Stimulated activated CD4-positive, alpha-beta T cell treated with anti-CD3 and anti-CD28 coated beads, Interleukin-15, amount 100 ng/mL, for 24 hours (primary cell): ENCODE data around the gene MACF1.
"Not testable (repeated sequence)": the region's sequence is repeated elsewhere in the genome, so short reads cannot be mapped to it uniquely, and the experiment has no call there.

Source experiments
- DNase-seq: peaks from one replicate; pipeline ENCODE4 v3.0.0-alpha.2; 2020

Gene MACF1

DNA sequence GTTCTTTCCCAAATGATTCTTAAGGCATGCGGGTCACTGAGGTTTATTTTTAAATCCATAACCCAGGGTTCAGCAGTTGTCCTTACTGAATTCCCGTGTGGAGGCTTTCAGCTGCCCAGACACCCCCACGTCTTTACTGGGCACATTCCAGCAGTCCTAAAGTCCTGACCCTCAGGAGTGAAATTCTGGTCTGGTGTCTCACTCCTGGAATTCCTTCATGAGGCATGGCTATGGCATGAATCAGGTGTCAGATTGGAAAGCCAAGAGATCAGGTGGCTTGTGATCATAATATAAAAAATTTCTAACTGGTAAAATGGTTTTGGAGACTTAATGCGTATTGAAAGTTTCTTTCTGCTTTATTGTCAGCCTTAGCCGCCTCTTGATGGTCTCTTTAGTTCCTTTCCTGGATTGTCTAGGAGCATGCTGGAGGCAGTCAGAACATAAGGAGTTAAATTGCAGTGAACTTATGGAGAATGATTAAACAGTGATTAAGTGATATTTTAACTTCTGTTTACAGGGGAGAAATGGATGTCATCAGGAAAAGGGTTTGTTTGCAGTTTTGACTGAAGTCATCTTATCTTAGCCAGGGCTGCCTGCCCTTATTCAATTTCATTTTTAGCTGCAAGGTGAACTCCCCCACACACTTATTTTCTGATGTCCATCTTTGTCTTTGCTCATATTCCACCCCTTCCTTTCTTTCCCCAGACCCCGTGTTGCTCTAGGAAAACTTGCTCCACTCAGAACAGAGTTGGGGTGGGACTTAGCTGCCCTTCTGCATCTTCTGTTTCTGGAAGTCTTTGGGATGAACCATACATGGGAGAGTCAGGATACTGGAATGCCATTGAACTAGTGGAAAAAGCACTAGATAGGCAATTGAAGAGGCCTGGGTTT is 25.7 kb upstream of the MACF1 start:
- no peak for DNase-seq

- no peak for DNase-seq
Measured at GRCh38 chr1:39181311-39181710, 23.2 kb upstream of the MACF1 start.

DNA sequence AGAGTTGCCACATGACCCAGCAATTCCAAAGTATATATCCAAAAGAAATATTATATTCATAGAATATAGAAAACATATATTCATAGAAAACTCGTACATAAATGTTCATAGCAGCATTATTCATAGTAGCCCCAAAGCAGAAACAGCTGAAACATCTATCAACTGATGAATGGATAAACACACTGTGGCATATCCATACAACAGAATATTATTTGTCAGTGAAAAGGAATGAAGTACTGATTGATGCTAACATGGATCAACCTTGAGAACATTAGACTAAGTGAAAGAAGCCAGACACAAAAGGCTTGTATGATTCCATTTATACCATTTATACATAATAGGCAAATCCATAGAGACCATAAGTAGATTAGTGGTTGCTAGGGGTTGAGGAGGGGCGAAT is 21.7 kb upstream of the MACF1 start:
- DNase-seq = no peak

DNA sequence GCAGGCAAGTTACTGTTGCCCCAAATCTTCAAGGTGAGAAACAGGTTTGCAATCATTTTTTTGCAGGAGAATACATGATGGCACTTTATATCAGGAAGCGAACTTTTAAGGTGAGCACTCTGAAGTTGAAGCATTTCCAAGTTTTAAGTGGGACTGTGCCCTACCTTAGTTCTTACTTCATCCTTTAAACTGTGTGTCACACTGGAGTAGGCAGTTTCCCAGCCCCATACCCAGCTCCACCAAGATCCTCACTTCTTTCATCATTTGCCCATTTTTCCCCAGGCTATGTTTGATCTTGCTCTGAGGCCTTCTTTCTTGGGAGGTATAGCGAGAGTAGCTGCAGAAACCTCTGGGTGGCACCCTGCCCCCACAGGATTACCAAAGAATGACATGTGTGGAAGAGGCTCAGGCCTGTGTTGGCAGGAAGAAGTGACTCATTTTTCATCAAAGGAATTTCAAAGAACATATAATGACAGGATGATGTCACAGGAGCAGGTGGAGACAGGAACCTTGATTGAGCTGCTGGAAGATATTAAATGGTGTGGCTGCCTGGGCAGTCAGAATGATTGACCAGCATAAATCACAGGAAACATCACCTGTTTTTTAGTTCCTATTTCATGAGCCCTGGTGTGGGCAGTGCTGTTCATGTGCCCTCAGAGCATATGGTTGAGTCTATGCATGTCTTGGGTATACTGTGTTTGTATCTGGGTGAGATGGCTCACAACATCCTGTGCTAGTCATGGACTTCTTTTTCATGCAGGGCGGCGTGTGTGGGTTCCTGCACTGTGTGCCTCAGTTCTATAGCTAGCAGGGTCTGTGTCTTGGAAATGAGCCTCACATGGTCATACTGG is 20.8 kb upstream of the MACF1 start:
- peak; percentile 88 for DNase-seq

DNA sequence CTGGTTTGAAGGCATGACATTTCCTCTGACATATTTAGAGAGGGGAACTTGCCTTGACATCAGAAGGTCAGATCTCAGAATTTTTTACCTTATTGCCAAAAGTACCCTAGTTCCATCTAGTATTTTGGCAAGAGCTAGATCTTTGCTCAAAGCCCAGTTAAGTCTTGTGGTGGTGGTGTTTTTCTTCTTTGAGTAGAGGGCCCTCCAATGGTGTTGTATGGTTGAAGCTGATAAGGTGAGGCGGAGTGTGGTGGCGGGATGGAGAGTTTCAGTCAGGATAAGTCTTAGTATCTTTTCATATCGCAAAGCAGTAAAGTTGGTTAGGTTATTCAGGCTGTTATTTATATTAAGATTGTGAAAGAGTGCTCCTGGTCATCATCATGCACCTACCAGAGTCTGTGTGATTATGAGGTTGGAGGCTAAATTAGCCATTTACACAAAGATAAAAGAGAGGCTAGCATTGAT is 20.1 kb upstream of the MACF1 start:
- DNase-seq = no peak

DNA sequence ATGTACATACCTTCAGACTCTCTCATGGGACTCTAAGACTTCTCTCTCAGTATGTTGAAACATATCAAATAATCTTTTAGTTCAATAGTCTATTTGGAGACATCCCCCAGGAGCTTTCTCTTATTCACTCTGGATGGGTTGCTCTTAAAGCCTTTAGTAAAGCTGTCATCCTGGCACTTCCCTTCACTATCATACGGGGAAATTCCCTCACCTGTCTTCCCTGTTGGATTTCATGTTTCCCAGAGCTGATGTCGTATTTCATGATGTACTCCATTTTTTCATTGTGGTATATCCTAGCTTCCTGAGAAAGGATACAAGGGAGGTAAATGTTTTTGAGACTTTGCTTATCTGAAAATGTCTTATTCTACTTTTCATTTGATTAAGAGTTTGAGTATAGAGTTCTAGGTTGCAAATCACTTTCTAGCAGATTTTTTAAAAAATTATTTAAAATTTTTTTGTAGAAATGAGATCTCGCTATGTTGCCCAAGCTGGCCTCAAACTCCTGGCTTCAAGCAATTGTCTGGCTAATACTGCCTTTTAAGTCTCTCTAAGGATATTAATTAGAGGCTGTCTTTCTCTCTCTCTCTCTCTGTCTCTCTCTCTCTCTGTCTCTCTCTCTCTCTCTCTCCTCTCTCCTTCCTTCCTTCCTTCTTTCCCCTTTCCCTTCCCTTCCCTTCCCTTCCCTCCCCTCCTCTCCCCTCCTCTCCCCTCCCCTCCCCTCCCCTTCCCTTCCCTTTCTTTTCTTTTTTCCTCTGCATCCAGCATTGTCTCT is 17.0 kb upstream of the MACF1 start:
- DNase-seq = no peak

GRCh38 chr1:39189592-39190041 is 14.9 kb upstream of the MACF1 start:
- DNase-seq = no peak

GRCh38 chr1:39190096-39190495 is 14.4 kb upstream of the MACF1 start:
- DNase-seq = no peak

DNA sequence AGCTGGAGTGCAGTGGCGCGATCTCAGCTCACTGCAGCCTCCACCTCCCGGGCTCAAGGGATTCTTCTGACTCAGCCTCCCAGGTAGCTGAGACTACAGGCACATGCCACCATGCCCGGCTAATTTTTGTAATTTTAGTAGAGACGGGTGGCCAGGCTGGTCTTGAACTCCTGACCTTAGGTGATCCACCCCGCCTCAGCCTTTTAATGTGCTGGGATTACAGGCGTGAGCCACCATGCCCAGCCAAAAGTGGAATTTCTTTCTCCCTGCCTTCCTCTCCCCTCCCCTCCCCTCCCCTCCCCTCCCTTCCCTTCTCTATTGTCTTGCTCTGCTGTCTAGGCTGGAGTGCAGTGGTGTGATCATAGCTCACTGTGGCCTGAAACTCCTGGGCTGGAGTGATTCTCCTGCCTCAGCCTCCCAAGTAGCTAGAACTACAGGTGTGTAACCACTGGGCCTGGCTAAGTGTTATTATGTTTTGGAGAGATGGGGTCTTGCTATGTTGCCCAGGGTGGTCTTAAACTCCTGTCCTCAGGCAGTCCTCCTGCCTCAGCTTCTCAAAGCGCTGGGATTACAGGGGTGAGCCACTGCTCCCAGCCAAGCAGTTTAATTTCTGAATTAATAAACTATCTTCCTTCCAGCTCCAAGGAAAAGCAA is 10.0 kb upstream of the MACF1 start:
- no peak for DNase-seq

GRCh38 chr1:39195166-39196111 is 9.1 kb upstream of the MACF1 start:
- DNase-seq = no peak

DNA sequence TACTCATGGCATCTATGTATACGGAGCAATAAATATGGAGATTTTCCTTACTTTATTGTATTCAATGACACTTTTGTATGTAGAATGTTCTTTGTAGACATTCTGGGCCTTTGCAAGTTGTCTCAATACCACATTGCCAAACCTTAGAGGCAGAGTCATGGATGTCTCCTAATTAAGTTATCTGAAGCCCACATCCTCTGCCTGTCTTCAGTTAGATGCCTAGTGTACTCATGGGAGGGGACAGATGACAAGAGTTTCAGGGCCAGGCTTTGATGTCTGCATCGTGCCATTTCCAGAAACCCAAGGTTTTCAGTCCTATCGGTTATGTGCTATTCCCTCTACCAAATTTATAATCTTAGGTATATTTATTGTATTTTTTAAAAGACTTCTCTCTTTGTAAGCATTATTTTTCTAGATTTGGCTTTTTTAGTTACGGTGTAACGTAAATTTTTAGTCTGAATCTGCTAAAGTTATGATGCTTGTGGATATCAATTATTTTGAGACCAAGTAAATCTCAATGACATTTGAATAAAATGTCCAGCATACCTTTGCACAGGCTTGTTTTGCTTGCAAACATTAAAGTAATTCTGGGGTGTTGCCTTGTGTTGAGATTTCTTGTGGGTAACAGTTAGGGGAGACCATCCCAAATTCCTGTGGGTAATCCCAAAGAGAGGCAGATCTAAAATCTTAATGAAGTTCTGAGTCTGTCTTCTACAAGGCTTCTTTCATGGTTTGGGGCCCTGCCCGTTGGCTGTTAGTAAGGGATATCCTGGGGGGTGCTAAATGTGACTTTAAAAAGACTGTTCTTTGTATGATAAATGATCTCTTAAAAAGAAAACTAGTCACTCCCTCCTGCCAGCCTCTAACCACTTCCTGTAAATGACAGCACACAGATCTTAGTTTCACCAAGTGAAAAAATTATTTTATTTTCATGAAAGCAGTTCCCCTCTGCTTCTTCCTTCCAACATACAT is 8.0 kb upstream of the MACF1 start:
- DNase-seq = peak; percentile 68

GRCh38 chr1:39199593-39199992 is 4.9 kb upstream of the MACF1 start:
- DNase-seq = no peak

- DNase-seq = peak; percentile 82
Measured at GRCh38 chr1:39205102-39205780, 746 bp downstream of the MACF1 start.

GRCh38 chr1:39205781-39206464 is 1.4 kb downstream of the MACF1 start:
- DNase-seq = no peak

DNA sequence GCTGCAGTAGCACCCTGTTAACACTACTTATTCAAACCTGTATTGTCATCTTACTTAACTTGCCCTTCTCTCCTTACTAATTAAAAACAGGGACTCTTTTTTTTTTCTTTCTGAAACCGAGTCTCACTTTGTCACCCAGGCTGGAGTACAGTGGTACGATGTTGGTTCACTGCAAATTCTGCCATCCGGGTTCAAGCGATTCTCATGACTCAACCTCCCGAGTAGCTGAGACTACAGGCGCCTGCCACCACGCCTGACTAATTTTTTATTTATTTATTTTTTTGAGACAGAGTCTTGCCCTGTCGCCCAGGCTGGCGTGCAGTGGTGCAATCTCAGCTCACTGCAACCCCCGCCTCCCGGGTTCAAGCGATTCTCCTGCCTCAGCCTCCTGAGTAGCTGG is 3.9 kb downstream of the MACF1 start:
- not testable (repeated sequence) for DNase-seq

GRCh38 chr1:39210649-39211048 is 6.2 kb downstream of the MACF1 start:
- no peak for DNase-seq

GRCh38 chr1:39212499-39212898 is 8.0 kb downstream of the MACF1 start:
- DNase-seq = no peak

DNA sequence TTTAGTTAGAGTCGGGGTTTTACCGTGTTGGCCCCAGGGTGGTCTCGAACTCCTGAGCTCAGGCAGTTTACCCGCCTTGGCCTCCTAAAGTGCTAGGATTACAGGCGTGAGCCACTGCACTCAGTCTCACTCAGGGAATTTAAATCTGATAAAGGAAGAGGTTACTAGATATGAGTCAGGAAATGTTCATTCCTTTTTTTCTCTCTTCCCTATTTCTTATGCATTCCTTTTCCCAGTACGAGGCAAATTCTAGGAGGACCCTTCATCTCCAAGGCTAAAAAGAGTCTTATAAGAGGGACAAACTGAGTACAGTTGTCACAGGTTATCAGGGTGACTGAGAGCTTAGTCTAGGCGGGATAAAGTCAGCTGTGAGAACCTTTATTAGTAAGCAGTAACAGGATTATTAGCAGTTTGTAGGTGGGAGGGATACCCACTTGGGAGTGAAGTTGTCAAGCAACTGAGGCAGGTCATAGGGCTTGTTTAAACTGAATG is 9.1 kb downstream of the MACF1 start:
- DNase-seq = no peak
